ENCODE data around the gene CLDN20.
"Not testable (repeated sequence)": the region's sequence is repeated elsewhere in the genome, so short reads cannot be mapped to it uniquely, and the experiment has no call there.

Gene CLDN20

GRCh38 chr6:155253337-155253736 lies 10.5 kb upstream of the CLDN20 start:
- FAIRE-seq (no peak), DNase-seq (ENCODE audit: insufficient read length, low spot score) (no peak)
- TF ChIP-seq POLR2A (IDR thresholded peaks at IDR 0.05; ENCODE audit: low read depth, low read length): no peak

- no peak for FAIRE-seq
Observed at GRCh38 chr6:155254139-155254538, 9.7 kb upstream of the CLDN20 start.

GRCh38 chr6:155256122-155256795 lies 7.6 kb upstream of the CLDN20 start:
- no peak for DNase-seq (ENCODE audit: insufficient read length, low spot score)
- no peak for FAIRE-seq
- no peak for TF ChIP-seq POLR2A (IDR thresholded peaks at IDR 0.05; ENCODE audit: low read depth, low read length)

More at GRCh38 chr6:155254139-155254538, 9.7 kb upstream of the CLDN20 start:
- TF ChIP-seq POLR2A (IDR thresholded peaks at IDR 0.05; ENCODE audit: low read depth, low read length): no peak
- no peak for DNase-seq (ENCODE audit: insufficient read length, low spot score)

- FAIRE-seq (no peak), DNase-seq (ENCODE audit: insufficient read length, low spot score) (no peak)
- TF ChIP-seq POLR2A (IDR thresholded peaks at IDR 0.05; ENCODE audit: low read depth, low read length): no peak
Observed at GRCh38 chr6:155257796-155258195, 6.0 kb upstream of the CLDN20 start.

- no peak for TF ChIP-seq POLR2A (IDR thresholded peaks at IDR 0.05; ENCODE audit: low read depth, low read length)
- no peak for FAIRE-seq
- DNase-seq (ENCODE audit: insufficient read length, low spot score): no peak
Observed at GRCh38 chr6:155259204-155259603, 4.6 kb upstream of the CLDN20 start.

- DNase-seq (ENCODE audit: insufficient read length, low spot score) (no peak), FAIRE-seq (no peak)
- TF ChIP-seq POLR2A (IDR thresholded peaks at IDR 0.05; ENCODE audit: low read depth, low read length): no peak
Observed at GRCh38 chr6:155259897-155260296, 3.9 kb upstream of the CLDN20 start.

GRCh38 chr6:155260686-155261085 lies 3.1 kb upstream of the CLDN20 start:
- no peak for TF ChIP-seq POLR2A (IDR thresholded peaks at IDR 0.05; ENCODE audit: low read depth, low read length)
- FAIRE-seq (no peak), DNase-seq (ENCODE audit: insufficient read length, low spot score) (no peak)

- FAIRE-seq (no peak), DNase-seq (ENCODE audit: insufficient read length, low spot score) (no peak)
- TF ChIP-seq POLR2A (IDR thresholded peaks at IDR 0.05; ENCODE audit: low read depth, low read length): no peak
Observed at GRCh38 chr6:155261111-155261900, 2.5 kb upstream of the CLDN20 start.

- TF ChIP-seq POLR2A (IDR thresholded peaks at IDR 0.05; ENCODE audit: low read depth, low read length): no peak
- no peak for FAIRE-seq
- no peak for DNase-seq (ENCODE audit: insufficient read length, low spot score)
Observed at GRCh38 chr6:155262655-155263054, 1.2 kb upstream of the CLDN20 start.

- no peak for TF ChIP-seq POLR2A (IDR thresholded peaks at IDR 0.05; ENCODE audit: low read depth, low read length)
- no peak for FAIRE-seq
- no peak for DNase-seq (ENCODE audit: insufficient read length, low spot score)
Observed at GRCh38 chr6:155264693-155265320, 994 bp downstream of the CLDN20 start.

- FAIRE-seq: no peak
- no peak for TF ChIP-seq POLR2A (IDR thresholded peaks at IDR 0.05; ENCODE audit: low read depth, low read length)
- DNase-seq (ENCODE audit: insufficient read length, low spot score): no peak
Observed at GRCh38 chr6:155265843-155266535, 2.2 kb downstream of the CLDN20 start.

GRCh38 chr6:155267411-155267810 lies 3.6 kb downstream of the CLDN20 start:
- no peak for FAIRE-seq
- TF ChIP-seq POLR2A (IDR thresholded peaks at IDR 0.05; ENCODE audit: low read depth, low read length): no peak
- no peak for DNase-seq (ENCODE audit: insufficient read length, low spot score)

GRCh38 chr6:155268088-155268867 lies 4.5 kb downstream of the CLDN20 start:
- FAIRE-seq; DNase-seq (ENCODE audit: insufficient read length, low spot score): not testable (repeated sequence)

All from H54 (cell line).